NCI-H2196 (cell line): ENCODE results near the gene AFF3.

Source experiments
- DNase-seq: peaks from one replicate; lab custom pipeline; 2025; ENCODE audit not compliant: unreplicated experiment; lab: John Stamatoyannopoulos, UW

The AFF3 gene

GRCh38 chr2:99862566-99862965 lies 279.8 kb downstream of the AFF3 start:
- no peak for DNase-seq

GRCh38 chr2:99861376-99861760 lies 281.0 kb downstream of the AFF3 start:
- no peak for DNase-seq

GRCh38 chr2:99860720-99861375 lies 281.5 kb downstream of the AFF3 start:
- no peak for DNase-seq

- no peak for DNase-seq
Observed at GRCh38 chr2:99858951-99859596, 283.3 kb downstream of the AFF3 start.

GRCh38 chr2:99857867-99858444 lies 284.4 kb downstream of the AFF3 start:
- DNase-seq, result no peak

- DNase-seq, result no peak
Observed at GRCh38 chr2:99857372-99857771, 285.0 kb downstream of the AFF3 start.

- DNase-seq, result no peak
Observed at GRCh38 chr2:99856119-99856518, 286.3 kb downstream of the AFF3 start.

GRCh38 chr2:99854236-99854852 lies 288.0 kb downstream of the AFF3 start:
- no peak for DNase-seq

- DNase-seq, result no peak
Observed at GRCh38 chr2:99852956-99853355, 289.4 kb downstream of the AFF3 start.

GRCh38 chr2:99852376-99852934 lies 289.9 kb downstream of the AFF3 start:
- DNase-seq, result no peak

GRCh38 chr2:99851811-99852210 lies 290.6 kb downstream of the AFF3 start:
- DNase-seq, result no peak

GRCh38 chr2:99851089-99851488 lies 291.3 kb downstream of the AFF3 start:
- DNase-seq, result no peak

GRCh38 chr2:99850084-99850710 lies 292.2 kb downstream of the AFF3 start:
- no peak for DNase-seq

GRCh38 chr2:99846462-99847107 lies 295.8 kb downstream of the AFF3 start:
- DNase-seq, result no peak

- no peak for DNase-seq
Observed at GRCh38 chr2:99845296-99845695, 297.1 kb downstream of the AFF3 start.

- DNase-seq, result no peak
Observed at GRCh38 chr2:99842451-99842850, 299.9 kb downstream of the AFF3 start.

- DNase-seq, result no peak
Observed at GRCh38 chr2:99841749-99842148, 300.6 kb downstream of the AFF3 start.

- DNase-seq, result no peak
Observed at GRCh38 chr2:99840831-99841230, 301.6 kb downstream of the AFF3 start.

- DNase-seq, result no peak
Observed at GRCh38 chr2:99836690-99837605, 305.4 kb downstream of the AFF3 start.

GRCh38 chr2:99834426-99834825 lies 308.0 kb downstream of the AFF3 start:
- no peak for DNase-seq
